Measurements from ENCODE around the gene TRAIP. TPM values are rescaled to one million over a fixed set of nuclear protein-coding genes. Genes with fewer than 3 reads are reported as not detected.

The TRAIP gene
- total and polyA plus RNA-seq, 2 donors, result 2.4 to 8.2 TPM

DNA sequence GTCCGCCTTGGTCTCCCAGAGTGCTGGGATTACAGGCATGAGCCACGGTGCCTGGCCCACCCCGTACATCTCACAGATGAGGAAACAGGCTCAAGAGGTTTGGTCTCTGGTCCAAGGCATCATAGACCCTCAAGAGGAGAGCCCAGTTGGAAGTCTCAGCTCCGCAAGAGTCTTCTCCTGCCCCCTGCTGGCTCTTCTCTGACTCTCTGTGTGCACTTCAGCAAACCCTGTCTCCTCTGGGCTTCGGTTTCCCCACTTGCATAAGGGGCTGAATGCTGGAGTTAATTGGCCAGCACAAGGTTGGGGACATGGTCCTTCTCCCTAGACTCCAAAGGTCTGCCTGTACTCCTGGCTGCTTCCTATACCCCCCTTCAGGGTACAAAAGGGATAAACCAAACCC, 43.5 kb upstream of the TRAIP start:
- Histone ChIP-seq H3K4me3 (ENCODE audit: low read length in 2 of 2) (no peak overlapping the region), H3K36me3 (ENCODE audit: control insufficient read depth in 2 of 2, insufficient read depth in 2 of 2, low read length in 1 of 2) (no peaks in the 10 kb centered on the region), H3K9me3 (ENCODE audit: control insufficient read depth in 2 of 2, insufficient read depth in 1 of 2, low read length in 1 of 2) (no peaks in the 10 kb centered on the region), H3K27ac (ENCODE audit: low read depth in 1 of 2, low read length in 1 of 2) (no peak overlapping the region), H3K27me3 (ENCODE audit: control insufficient read depth in 2 of 2, insufficient read depth in 1 of 2, low read length in 1 of 2) (no peaks in the 10 kb centered on the region), H3K4me1 (ENCODE audit: control insufficient read depth in 2 of 2, insufficient read depth in 2 of 2, low read length in 2 of 2) (peaks cover 10 to 43% of the 10 kb centered on the region in 2 donors)
- DNase-seq (ENCODE audit: low read depth in 6 of 9, low spot score in 9 of 9), result peak in 2 of 9 donors; percentile 14 to 22
- whole genome bisulfite sequencing, result 82% methylated on average over 5 of the region's 5 CpGs

DNA sequence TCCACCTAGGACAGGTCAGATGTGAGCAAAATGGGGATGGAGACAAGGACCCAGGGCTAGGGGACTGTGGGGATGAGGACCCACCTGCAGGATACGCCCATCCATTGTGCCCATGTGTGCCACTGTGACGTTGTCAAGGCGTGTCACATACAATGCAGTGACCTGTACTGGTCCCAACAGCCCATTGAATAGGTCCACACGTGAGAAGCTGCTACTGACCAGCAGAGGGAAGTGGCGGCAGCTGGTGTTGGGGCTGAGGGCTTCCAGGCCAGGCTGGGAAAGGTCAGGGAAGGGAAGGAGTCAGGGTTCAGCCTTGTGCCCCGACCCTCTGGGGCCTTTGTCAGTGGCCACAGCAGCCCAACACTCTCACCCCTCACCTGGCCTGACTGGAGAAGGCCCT, 42.6 kb upstream of the TRAIP start:
- Histone ChIP-seq H3K27me3 (ENCODE audit: control insufficient read depth in 2 of 2, insufficient read depth in 1 of 2, low read length in 1 of 2) (no peaks in the 10 kb centered on the region), H3K36me3 (ENCODE audit: control insufficient read depth in 2 of 2, insufficient read depth in 2 of 2, low read length in 1 of 2) (no peaks in the 10 kb centered on the region), H3K27ac (ENCODE audit: low read depth in 1 of 2, low read length in 1 of 2) (no peak overlapping the region), H3K9me3 (ENCODE audit: control insufficient read depth in 2 of 2, insufficient read depth in 1 of 2, low read length in 1 of 2) (no peaks in the 10 kb centered on the region), H3K4me1 (ENCODE audit: control insufficient read depth in 2 of 2, insufficient read depth in 2 of 2, low read length in 2 of 2) (peaks cover 4 to 35% of the 10 kb centered on the region in 2 donors), H3K4me3 (ENCODE audit: low read length in 2 of 2) (no peak overlapping the region)
- 96% methylated on average over 6 of the region's 6 CpGs for WGBS
- DNase-seq (ENCODE audit: low read depth in 6 of 9, low spot score in 9 of 9), result no peak

DNA sequence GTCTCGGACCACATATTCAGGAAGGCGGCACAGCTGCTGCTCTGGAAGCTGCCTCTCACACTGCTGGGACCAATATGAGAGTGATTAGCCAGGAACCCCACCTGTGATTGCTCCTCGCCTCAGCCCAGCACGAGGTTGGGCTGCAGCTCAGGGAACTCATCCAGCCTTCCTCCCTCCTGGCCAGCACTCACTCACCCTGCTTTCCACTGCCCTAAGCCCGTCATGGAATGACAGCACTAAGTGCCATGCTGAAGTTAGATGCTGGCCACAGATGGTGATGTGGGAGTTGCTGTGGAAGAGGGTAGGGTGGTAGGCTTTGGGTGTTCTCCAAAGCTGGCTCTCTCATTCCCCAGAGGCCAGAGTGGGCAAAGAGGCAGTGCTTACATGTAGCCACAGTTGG, 40.0 kb upstream of the TRAIP start:
- DNase-seq (ENCODE audit: low read depth in 6 of 9, low spot score in 9 of 9), result no peak
- Histone ChIP-seq H3K27me3 (ENCODE audit: control insufficient read depth in 2 of 2, insufficient read depth in 1 of 2, low read length in 1 of 2) (no peaks in the 10 kb centered on the region), H3K27ac (ENCODE audit: low read depth in 1 of 2, low read length in 1 of 2) (no peak overlapping the region), H3K4me3 (ENCODE audit: low read length in 2 of 2) (no peak overlapping the region), H3K36me3 (ENCODE audit: control insufficient read depth in 2 of 2, insufficient read depth in 2 of 2, low read length in 1 of 2) (no peaks in the 10 kb centered on the region), H3K4me1 (ENCODE audit: control insufficient read depth in 2 of 2, insufficient read depth in 2 of 2, low read length in 2 of 2) (peaks cover 1 to 13% of the 10 kb centered on the region in 2 donors), H3K9me3 (ENCODE audit: control insufficient read depth in 2 of 2, insufficient read depth in 1 of 2, low read length in 1 of 2) (no peaks in the 10 kb centered on the region)
- WGBS, result 96% methylated on average over 5 of the region's 5 CpGs

DNA sequence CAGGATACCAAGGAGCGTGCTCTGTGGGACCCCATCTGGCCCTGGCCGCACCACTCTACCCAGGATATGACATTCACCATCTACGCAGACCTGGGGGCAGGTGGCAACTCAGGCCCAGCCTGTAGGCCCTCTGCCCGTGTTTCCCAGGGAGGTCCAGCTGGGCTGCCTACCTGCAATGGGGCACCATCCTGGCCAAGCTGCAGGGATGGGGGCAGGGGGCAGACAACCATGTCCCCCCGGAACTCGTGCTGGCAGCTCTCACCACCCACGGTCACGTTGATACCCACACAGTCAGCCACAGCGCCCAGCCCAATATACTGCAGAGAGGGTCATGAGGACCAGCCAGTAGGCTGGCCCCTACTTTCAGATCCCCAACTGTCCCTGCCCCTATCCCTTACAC, 39.4 kb upstream of the TRAIP start:
- no peak for DNase-seq (ENCODE audit: low read depth in 6 of 9, low spot score in 9 of 9)
- no peaks in the 10 kb centered on the region for H3K27me3 ChIP-seq (ENCODE audit: control insufficient read depth in 2 of 2, insufficient read depth in 1 of 2, low read length in 1 of 2)
- peaks cover 0 to 7% of the 10 kb centered on the region in 2 donors for H3K4me1 ChIP-seq (ENCODE audit: control insufficient read depth in 2 of 2, insufficient read depth in 2 of 2, low read length in 2 of 2)
- H3K9me3 ChIP-seq (ENCODE audit: control insufficient read depth in 2 of 2, insufficient read depth in 1 of 2, low read length in 1 of 2), result no peaks in the 10 kb centered on the region
- H3K36me3 ChIP-seq (ENCODE audit: control insufficient read depth in 2 of 2, insufficient read depth in 2 of 2, low read length in 1 of 2), result no peaks in the 10 kb centered on the region
- H3K27ac ChIP-seq (ENCODE audit: low read depth in 1 of 2, low read length in 1 of 2), result no peak overlapping the region
- WGBS, result 96% methylated on average over 9 of the region's 9 CpGs
- H3K4me3 ChIP-seq (ENCODE audit: low read length in 2 of 2), result no peak overlapping the region

DNA sequence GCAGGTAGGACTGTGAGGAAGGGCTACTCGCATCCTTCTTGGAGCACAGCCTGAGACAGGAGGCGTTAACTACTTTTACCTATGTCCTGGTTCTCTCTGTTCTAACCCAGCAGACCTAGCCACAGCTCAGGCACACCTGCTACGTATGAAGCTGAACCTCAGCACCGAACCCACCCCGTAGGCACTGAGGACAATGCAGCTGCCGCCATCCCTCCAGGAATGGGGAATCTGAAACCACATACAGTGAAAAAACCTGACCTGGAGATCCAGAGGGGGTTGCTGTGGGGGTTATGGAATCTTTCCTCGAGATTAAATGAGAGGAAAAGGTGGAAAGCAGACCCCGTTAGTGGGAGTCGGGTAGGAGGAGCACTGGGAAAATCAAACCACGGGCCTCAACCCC, 32.9 kb upstream of the TRAIP start:
- H3K9me3 ChIP-seq (ENCODE audit: control insufficient read depth in 2 of 2, insufficient read depth in 1 of 2, low read length in 1 of 2), result no peaks in the 10 kb centered on the region
- H3K27ac ChIP-seq (ENCODE audit: low read depth in 1 of 2, low read length in 1 of 2), result no peak overlapping the region
- WGBS, result 91% methylated on average over 10 of the region's 10 CpGs
- no peaks in the 10 kb centered on the region for H3K36me3 ChIP-seq (ENCODE audit: control insufficient read depth in 2 of 2, insufficient read depth in 2 of 2, low read length in 1 of 2)
- DNase-seq (ENCODE audit: low read depth in 6 of 9, low spot score in 9 of 9), result no peak
- no peaks in the 10 kb centered on the region for H3K4me1 ChIP-seq (ENCODE audit: control insufficient read depth in 2 of 2, insufficient read depth in 2 of 2, low read length in 2 of 2)
- no peak overlapping the region for H3K4me3 ChIP-seq (ENCODE audit: low read length in 2 of 2)
- no peaks in the 10 kb centered on the region for H3K27me3 ChIP-seq (ENCODE audit: control insufficient read depth in 2 of 2, insufficient read depth in 1 of 2, low read length in 1 of 2)

DNA sequence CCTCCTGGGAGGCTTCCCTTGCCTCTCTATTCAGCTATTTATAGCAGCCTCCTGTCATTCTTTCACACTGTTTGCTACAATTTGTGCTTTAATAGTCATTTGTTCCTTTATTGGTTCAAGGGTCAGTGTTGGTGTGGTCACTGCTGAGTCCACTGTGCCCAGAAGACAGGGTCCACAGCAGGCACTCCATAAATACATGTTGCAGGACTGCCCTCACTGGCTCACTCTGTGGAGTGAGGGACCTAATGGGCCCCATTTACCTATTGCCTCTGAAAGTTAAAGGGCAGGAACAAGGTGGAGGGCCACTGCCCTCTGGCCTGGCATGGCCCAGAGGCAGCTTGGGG, 30.5 kb upstream of the TRAIP start:
- DNase-seq (ENCODE audit: low read depth in 6 of 9, low spot score in 9 of 9), result no peak
- peaks cover 0 to 2% of the 10 kb centered on the region in 2 donors for H3K27me3 ChIP-seq (ENCODE audit: control insufficient read depth in 2 of 2, insufficient read depth in 1 of 2, low read length in 1 of 2)
- no peaks in the 10 kb centered on the region for H3K9me3 ChIP-seq (ENCODE audit: control insufficient read depth in 2 of 2, insufficient read depth in 1 of 2, low read length in 1 of 2)
- H3K4me1 ChIP-seq (ENCODE audit: control insufficient read depth in 2 of 2, insufficient read depth in 2 of 2, low read length in 2 of 2), result no peaks in the 10 kb centered on the region
- no peak overlapping the region for H3K4me3 ChIP-seq (ENCODE audit: low read length in 2 of 2)
- H3K27ac ChIP-seq (ENCODE audit: low read depth in 1 of 2, low read length in 1 of 2), result no peak overlapping the region
- no peaks in the 10 kb centered on the region for H3K36me3 ChIP-seq (ENCODE audit: control insufficient read depth in 2 of 2, insufficient read depth in 2 of 2, low read length in 1 of 2)

DNA sequence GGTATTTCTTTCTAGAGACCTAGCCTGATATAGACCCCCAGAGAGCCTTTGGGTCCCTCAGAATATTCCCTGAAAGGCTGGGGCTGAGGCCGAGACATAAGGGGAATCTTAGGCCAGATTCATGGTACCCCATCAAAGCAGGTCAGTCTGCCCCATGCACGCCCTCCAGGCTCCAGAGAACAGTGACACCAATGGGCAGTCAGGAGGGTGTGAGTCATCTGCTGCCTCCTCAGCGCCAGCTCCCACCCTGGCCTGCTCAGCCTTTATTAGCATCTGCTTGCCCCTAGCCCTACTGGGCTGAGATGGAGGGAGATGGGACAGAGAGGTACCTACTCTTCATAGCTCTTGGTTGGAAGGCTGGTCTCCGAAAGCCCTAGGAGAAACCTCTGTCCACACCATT, 27.6 kb upstream of the TRAIP start:
- Histone ChIP-seq H3K4me3 (ENCODE audit: low read length in 2 of 2) (no peak overlapping the region), H3K36me3 (ENCODE audit: control insufficient read depth in 2 of 2, insufficient read depth in 2 of 2, low read length in 1 of 2) (no peaks in the 10 kb centered on the region), H3K9me3 (ENCODE audit: control insufficient read depth in 2 of 2, insufficient read depth in 1 of 2, low read length in 1 of 2) (no peaks in the 10 kb centered on the region), H3K4me1 (ENCODE audit: control insufficient read depth in 2 of 2, insufficient read depth in 2 of 2, low read length in 2 of 2) (peaks cover 0 to 4% of the 10 kb centered on the region in 2 donors), H3K27ac (ENCODE audit: low read depth in 1 of 2, low read length in 1 of 2) (no peak overlapping the region), H3K27me3 (ENCODE audit: control insufficient read depth in 2 of 2, insufficient read depth in 1 of 2, low read length in 1 of 2) (peaks cover 0 to 2% of the 10 kb centered on the region in 2 donors)
- no peak for DNase-seq (ENCODE audit: low read depth in 6 of 9, low spot score in 9 of 9)
- WGBS, result 85% methylated on average over 4 of the region's 4 CpGs

DNA sequence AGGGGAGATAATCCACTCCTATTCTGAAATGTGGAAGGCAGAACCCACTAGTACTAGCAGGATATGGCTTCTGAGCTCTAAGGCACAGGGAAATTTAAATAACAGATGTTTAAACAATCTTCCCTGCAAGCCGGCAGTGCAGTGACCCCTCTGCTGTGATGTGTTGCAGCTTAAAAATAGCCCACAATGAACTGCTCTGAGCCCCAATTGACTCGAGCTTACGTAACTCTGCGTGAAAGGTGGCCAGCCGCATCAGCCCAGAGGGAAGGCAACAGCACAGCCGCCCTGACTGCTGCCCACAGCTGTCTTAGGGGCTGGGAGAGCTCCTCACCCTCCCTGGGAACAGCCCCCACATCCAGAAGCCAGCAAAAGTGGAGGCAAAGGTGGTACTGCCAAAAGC, 25.8 kb upstream of the TRAIP start:
- H3K36me3 ChIP-seq (ENCODE audit: control insufficient read depth in 2 of 2, insufficient read depth in 2 of 2, low read length in 1 of 2), result no peaks in the 10 kb centered on the region
- H3K4me3 ChIP-seq (ENCODE audit: low read length in 2 of 2), result no peak overlapping the region
- H3K4me1 ChIP-seq (ENCODE audit: control insufficient read depth in 2 of 2, insufficient read depth in 2 of 2, low read length in 2 of 2), result peaks cover 0 to 4% of the 10 kb centered on the region in 2 donors
- no peak overlapping the region for H3K27ac ChIP-seq (ENCODE audit: low read depth in 1 of 2, low read length in 1 of 2)
- no peak for DNase-seq (ENCODE audit: low read depth in 6 of 9, low spot score in 9 of 9)
- H3K9me3 ChIP-seq (ENCODE audit: control insufficient read depth in 2 of 2, insufficient read depth in 1 of 2, low read length in 1 of 2), result no peaks in the 10 kb centered on the region
- H3K27me3 ChIP-seq (ENCODE audit: control insufficient read depth in 2 of 2, insufficient read depth in 1 of 2, low read length in 1 of 2), result peaks cover 0 to 2% of the 10 kb centered on the region in 2 donors
- 71% methylated on average over 6 of the region's 6 CpGs for WGBS

DNA sequence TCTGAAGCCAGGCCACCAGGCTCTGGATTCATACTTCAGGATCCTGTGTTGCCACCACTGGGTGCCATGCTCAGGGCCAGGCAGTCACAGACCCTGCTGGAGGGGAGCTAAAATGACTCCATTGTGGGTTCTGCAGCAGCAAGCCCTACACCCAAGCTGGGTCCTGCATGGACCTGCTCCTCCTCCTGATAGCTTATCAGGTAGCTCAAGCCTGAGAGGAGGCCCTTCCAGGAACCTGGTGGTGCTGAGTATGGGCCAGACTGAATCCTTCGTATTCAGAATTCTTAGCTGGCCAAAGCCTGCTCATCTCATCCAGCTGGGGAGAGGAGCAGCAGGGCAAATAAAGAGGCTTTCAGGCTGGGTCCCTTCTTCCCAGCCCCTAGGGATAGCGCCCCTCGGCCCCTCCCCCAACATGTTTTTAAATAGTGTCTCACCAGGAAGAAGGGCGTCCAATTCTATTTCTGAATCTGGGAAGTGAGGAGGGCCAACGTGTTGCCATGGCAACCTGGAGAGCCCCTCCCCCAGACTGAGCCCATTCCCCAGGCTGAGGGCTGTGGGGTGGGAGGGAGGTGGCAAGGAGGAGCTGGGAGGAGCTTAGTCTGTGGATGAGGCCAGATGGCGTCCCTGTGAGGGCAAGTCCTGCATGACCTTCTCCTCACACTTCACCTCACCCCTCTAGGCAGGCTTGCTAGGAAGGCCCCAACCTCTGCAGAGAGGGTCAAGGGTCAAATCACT, 24.4 kb upstream of the TRAIP start:
- no peak overlapping the region for H3K27ac ChIP-seq (ENCODE audit: low read depth in 1 of 2, low read length in 1 of 2)
- H3K36me3 ChIP-seq (ENCODE audit: control insufficient read depth in 2 of 2, insufficient read depth in 2 of 2, low read length in 1 of 2), result no peaks in the 10 kb centered on the region
- H3K9me3 ChIP-seq (ENCODE audit: control insufficient read depth in 2 of 2, insufficient read depth in 1 of 2, low read length in 1 of 2), result no peaks in the 10 kb centered on the region
- H3K4me1 ChIP-seq (ENCODE audit: control insufficient read depth in 2 of 2, insufficient read depth in 2 of 2, low read length in 2 of 2), result peaks cover 0 to 4% of the 10 kb centered on the region in 2 donors
- peaks cover 0 to 2% of the 10 kb centered on the region in 2 donors for H3K27me3 ChIP-seq (ENCODE audit: control insufficient read depth in 2 of 2, insufficient read depth in 1 of 2, low read length in 1 of 2)
- H3K4me3 ChIP-seq (ENCODE audit: low read length in 2 of 2), result no peak overlapping the region
- WGBS, result 66% methylated on average over 6 of the region's 6 CpGs
- DNase-seq (ENCODE audit: low read depth in 6 of 9, low spot score in 9 of 9), result no peak

Data from thymus (tissue), 11 donors.